C4-2B (cell line): ENCODE results near the gene CASP12.

Experiments
- ZFX ChIP-seq: fragments of 450-650 bp; IDR thresholded peaks from 2 replicates; pipeline ENCODE4 v1.6.1; 2017
- TF ChIP-seq, protein P1 (sequence below): fragments of 450-650 bp; conservative IDR thresholded peaks from 2 replicates; pipeline ENCODE4 v1.5.1; 2017; ENCODE audit warnings: mild to moderate bottlenecking

DNA sequence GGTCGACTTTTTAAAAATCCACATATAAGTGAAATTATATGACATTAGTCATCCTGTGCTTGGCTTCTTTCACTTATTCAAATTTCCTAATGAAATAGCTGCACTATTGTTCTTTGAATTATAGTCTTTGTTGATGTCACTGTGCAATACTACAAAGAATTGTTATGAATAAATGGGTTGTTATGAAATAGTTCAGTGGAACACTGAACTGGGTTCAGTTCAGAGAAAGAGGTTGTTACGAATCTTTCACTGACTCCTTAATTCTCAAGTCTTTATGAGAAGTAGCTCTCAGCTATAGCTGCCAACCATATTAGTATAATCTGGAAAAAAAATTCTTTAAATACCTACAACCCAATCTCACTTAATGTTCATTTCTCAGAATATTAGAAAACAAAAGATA is 42.3 kb downstream of the CASP12 start:
- TF ChIP-seq, protein P1, sequence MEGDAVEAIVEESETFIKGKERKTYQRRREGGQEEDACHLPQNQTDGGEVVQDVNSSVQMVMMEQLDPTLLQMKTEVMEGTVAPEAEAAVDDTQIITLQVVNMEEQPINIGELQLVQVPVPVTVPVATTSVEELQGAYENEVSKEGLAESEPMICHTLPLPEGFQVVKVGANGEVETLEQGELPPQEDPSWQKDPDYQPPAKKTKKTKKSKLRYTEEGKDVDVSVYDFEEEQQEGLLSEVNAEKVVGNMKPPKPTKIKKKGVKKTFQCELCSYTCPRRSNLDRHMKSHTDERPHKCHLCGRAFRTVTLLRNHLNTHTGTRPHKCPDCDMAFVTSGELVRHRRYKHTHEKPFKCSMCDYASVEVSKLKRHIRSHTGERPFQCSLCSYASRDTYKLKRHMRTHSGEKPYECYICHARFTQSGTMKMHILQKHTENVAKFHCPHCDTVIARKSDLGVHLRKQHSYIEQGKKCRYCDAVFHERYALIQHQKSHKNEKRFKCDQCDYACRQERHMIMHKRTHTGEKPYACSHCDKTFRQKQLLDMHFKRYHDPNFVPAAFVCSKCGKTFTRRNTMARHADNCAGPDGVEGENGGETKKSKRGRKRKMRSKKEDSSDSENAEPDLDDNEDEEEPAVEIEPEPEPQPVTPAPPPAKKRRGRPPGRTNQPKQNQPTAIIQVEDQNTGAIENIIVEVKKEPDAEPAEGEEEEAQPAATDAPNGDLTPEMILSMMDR, result no peak
- no peak for TF ChIP-seq ZFX
